GM18909 (cell line): ENCODE data around the gene FIGN.

Experiments used
- ATAC-seq: cut with Tn5 transposase; IDR thresholded peaks from one replicate; pipeline ENCODE4 v1.9.1; 2021; ENCODE audit warnings: mild to moderate bottlenecking; ENCODE audit not compliant: unreplicated experiment, poor library complexity

FIGN gene

GRCh38 chr2:163591461-163591860, 144.3 kb downstream of the FIGN start:
- no peak for ATAC-seq

DNA sequence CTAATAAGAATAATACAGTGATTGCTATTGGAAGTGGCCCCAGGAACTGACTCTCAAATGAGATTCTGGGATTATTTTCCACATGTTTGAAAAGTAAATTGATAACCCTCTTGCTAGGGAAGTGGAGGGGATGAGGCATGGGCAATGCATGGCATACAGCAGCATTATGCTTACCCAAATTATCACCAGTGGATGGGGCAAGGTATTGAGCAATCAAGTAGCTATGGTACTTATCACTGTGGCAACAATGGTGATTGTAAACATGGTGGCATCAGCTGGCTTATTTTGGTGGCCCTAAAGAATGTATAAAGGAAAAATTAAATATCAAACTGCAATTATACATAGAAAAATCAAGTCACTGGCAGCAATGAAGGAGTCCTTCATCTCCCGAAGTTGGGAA, 155.1 kb downstream of the FIGN start:
- no peak for ATAC-seq

DNA sequence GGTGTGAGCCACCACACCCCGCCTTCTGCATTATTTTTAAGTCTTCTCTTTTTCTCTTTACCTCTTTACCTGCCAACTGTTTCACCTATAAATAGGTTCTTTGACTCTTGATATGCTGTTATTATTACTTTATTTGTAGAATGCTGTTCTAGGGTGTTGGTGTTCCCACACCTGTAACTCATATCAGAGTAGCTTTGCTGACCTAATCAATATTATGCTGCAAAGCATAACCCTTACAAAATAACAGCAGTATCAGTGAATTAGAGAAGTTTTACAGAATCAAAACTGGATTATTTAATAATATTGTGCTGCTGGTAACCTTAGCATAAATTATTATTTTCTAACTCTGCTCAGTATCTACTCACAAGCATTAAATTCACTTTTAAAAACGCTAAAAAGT, 161.5 kb downstream of the FIGN start:
- ATAC-seq = no peak

DNA sequence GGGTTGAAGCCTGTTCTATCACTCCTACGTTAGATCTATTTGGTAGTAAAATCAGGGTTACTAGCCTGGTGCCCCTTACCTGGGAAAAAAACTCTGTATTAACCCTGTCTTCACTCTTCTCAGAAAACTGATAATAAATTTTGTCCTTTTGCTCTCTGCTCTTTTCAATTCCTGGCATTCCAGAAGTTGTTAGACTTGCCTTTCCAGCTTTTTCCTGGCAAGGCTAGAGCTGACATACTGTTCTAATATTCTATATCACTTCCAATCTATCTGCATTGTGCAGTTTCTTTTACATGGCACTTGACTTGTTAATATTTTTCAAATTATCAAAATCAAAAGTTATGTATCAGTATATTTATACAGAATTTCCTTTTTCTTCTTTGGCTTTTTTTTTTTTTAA, 162.2 kb downstream of the FIGN start:
- no peak for ATAC-seq

- ATAC-seq = no peak
These were observed 163.0 kb downstream of the FIGN start for GRCh38 chr2:163572850-163573249.

- ATAC-seq = no peak
These were observed 164.2 kb downstream of the FIGN start for GRCh38 chr2:163571423-163572102.

DNA sequence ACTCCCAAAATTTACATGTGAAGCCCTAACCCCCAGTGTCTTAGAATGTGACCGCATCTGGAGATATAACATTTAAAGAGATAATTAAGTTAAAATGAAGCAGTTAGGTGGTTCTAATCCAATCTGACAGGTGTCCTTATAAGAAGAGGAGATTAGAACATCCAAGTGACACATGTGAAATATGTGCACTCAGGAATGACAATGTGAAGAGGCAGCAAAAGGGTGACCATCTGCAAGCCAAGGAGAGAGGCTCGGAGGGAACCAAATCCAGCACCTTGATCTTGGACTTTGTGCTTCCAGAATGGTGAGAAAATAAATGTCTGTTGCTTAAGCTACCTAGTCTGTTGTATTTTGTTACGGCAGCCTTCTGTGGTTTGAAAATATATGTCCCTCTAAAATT, 165.4 kb downstream of the FIGN start:
- ATAC-seq = no peak

- ATAC-seq = no peak
These were observed 170.6 kb downstream of the FIGN start for GRCh38 chr2:163565192-163565591.

- ATAC-seq = no peak
These were observed 171.6 kb downstream of the FIGN start for GRCh38 chr2:163564236-163564635.

DNA sequence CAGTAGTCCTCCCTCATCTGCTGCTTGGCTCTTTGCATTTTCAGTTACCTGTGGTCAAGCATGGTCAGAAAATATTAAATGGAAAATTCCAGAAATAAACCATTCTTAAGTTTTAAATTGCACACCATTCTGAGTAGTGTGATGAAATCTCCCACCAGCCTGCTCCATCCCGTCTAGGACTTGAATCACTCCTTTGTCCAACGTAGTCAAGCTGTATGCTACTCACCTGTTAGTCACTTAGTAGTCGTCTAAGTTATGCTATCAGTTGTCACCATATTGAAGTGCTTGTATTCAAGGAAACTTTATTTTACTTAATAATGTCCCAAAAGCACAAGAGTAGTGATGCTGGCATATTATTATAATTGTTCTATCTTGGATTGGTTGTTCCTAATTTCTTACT, 172.5 kb downstream of the FIGN start:
- no peak for ATAC-seq

DNA sequence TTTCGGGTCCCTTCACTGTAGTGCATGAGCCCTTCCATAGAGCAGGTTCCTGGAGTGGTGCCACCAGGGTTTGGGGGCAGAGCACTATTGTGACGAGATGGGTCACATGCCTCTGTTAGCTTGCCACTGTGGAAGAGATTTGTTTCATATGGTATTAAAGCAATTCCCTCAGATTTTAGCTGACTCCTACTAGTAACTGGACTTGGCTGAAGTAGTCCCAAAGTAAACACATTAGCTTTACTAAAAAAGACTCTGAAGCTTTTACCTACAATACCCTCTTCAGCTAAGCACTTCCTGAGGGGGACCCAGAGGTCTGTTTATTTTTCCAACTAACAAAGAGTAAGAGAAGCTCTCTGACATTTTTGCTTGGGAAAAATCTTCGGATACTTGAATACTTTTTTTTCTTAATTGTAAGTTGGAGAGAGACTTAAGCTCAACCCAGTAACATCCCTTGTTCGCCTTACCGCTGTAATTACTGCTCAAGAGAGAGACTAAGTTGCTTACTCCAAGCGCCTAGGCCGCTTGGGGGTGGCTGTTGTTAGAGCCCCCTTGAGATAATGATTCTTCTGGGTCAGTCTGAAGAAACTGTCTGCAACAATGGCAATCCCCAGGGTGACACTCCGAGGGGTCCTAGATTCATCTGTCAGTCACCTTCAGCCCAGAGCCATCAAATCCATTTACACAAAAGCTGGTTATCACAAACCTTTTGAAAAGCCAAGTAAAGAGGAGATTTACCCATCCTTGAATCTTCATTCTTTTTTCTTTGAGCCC, 177.4 kb downstream of the FIGN start:
- ATAC-seq = no peak

- ATAC-seq = no peak
These were observed 179.3 kb downstream of the FIGN start for GRCh38 chr2:163556511-163556910.

GRCh38 chr2:163554864-163555263, 180.9 kb downstream of the FIGN start:
- no peak for ATAC-seq

GRCh38 chr2:163553601-163554000, 182.2 kb downstream of the FIGN start:
- ATAC-seq = no peak

DNA sequence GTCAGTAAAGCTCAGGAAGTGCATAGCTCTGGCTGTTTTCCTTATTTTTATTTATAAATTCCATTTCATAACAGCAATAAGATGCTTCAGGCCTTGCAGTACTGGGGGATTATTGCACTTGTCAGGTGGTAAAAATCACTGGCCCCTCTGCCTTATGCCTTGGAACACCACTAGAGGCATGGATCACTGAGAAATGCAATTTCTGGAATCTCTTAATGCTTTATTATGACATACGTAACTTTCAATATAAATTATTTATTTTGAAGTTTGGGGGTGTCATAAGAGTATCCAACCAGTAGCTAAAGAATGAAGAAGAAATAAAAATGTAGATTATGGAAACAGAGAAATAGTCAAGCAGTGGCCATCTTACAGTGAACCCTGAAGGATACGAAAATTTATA, 183.1 kb downstream of the FIGN start:
- ATAC-seq = no peak

GRCh38 chr2:163551616-163552373, 184.0 kb downstream of the FIGN start:
- no peak for ATAC-seq

GRCh38 chr2:163548970-163549369, 186.8 kb downstream of the FIGN start:
- ATAC-seq = no peak
